Fibroblast of skin of right quadriceps (primary cell): ENCODE results near the gene TENT4A.
"Not testable (repeated sequence)": the region's sequence is repeated elsewhere in the genome, so short reads cannot be mapped to it uniquely, and the experiment has no call there.

ENCODE experiments used
- DNase-seq: peaks from one replicate; pipeline ENCODE4 v3.0.0-alpha.2; 2013

The TENT4A gene

DNA sequence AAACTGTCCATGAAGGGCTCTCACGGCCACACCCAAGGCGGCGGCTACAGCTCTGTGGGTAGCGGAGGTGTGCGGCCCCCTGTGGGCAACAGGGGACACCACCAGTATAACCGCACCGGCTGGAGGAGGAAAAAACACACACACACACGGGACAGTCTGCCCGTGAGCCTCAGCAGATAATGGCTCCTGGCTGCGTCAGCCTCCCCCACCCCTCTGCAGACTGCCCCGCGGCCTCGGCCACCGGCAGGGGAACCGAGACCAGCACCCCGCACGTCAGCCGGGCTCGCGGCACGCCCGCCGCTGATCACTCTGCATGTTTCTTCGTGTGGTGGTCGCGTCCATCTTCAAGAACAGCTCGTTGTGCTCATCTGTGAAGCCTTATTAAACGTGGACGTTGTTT is 41.5 kb downstream of the TENT4A start:
- DNase-seq, result no peak

DNA sequence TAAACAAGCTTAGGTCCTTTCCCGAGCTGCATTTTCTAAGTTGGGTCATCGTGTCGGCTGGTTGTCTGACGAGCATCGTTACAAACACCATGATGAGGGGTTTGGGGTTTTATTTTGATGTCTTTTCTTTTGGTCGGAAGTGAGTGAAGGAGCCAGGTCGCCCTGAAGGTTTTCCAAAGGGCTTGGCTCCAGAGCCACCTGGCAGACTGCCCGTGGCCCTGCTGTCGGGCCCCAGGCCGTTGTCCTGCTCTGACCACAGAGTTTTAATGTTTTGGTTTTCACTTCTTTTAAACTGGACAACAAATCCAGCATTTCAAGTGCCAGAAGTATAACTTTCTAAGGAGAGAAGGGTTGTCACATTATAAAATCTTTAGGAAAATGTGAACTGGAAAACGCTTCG is 42.3 kb downstream of the TENT4A start:
- DNase-seq, result no peak

DNA sequence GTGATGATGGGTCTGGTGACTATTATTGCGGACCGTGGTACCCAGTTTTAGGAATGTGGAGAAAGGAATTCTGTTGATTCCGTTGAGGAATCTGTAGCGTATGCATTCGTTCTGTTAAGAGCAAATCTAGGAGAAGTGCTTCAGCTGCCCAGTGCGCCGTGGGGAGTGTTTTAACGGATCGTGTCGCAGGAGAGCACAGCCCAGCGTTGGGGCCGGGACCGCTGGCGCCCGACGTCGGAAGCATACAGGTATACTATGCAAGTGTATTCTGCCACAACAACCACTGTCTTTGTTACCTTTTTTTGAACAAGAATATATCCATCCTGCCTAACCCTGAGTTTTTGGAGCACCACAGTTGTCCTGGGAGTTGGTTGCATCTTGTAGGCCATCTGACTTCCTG is 42.7 kb downstream of the TENT4A start:
- no peak for DNase-seq

DNA sequence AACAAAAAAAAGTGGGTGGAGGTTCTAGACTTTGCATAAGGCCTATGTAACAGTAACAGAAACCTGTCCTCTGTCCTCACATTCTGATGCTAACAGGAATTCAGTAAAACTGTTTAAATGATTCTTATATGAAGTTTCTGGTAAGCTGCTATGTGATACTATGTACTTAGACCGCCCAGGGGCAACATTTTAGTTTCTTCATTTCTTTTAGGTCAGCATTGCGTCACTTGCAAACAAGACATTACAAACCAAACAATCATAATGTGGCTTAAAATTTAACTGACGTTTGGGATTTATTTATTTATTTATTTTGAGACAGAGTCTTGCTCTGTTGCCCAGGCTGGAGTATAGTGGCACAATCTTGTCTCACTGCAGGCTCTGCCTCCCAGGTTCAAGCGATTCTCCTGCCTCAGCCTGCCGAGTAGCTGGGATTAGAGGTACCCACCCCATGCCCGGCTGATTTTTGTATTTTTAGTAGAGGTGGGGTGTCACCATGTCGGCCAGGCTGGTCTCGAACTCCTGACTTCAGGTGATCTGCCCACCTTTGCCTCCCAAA is 44.3 kb downstream of the TENT4A start:
- DNase-seq, result no peak

DNA sequence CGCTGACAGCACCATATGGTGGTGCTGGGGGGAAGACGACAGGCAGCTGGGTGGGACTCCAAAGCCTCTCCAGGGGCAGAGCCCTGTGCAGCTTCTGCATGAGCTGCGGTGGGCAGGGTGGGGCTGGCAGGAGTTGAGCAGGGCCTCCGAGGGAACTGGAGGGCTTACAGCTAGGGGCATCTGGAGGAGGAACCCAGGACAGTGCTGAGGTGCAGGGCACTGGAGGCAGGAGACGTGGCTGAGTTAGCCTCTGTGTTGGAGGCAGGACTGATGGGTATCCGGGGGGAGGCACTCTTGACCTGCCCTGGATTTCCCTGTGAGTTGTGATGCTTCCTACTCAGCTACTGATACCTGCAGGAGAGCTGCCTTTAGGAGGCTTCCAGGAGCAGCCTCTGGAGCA is 45.0 kb downstream of the TENT4A start:
- no peak for DNase-seq

DNA sequence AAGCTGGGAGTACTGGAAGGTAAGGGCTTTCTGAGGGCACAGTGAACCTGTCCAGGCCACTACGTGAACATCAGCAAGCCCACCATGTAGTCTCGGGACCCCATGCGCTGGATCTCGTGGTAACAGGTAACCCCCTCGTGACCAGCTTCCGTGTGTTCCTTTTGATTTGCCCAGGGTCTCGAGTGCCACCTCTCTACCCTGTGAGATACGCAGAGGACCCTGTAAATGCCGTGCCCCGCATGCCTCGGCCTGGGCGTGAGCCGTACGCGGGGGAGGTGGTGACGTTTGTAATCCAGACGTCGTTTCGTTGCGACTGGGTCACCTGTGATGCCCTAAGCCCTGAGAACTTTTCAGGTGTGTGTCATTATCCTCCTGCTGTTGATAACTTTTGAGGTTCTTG is 45.5 kb downstream of the TENT4A start:
- DNase-seq, result no peak

DNA sequence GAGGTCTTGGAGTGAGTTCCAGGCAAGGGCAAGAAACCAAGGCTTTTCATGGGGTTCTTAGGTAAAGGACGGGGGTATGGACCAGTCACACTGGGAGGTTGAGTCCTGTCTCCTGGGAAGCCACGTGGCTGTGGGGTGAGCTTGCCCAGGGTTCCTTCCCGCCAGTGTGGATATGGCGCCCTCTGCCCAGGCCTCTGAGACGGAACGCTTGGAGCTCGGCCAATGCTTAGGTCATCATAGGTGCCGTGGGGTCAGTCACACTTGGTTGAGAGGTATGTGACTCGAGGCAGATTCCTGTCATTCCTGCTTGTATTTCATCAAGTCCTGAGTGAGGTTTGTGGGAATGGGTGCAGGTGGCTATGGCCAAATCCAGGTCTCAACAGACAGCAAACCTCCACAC is 46.2 kb downstream of the TENT4A start:
- peak; percentile 16 for DNase-seq

DNA sequence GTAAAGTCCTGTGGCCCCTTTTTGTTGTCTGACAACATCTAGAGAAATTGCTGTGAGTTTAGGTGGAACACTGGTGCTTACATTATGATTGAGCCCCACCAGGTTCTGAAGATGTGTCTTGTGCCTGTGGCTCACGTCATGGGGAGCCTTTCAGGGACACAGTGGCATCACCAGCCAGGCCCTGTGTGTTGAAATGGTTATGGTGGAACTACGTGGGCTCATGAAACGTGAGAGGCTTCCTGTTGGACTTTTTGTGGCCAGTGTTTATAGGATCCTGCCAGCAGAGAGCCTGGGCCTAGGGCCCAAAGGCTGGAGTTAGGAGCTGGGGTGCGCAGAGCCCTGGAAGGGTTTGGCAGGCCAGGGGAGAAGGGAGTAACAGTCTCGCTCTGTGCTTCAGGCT is 46.8 kb downstream of the TENT4A start:
- no peak for DNase-seq

DNA sequence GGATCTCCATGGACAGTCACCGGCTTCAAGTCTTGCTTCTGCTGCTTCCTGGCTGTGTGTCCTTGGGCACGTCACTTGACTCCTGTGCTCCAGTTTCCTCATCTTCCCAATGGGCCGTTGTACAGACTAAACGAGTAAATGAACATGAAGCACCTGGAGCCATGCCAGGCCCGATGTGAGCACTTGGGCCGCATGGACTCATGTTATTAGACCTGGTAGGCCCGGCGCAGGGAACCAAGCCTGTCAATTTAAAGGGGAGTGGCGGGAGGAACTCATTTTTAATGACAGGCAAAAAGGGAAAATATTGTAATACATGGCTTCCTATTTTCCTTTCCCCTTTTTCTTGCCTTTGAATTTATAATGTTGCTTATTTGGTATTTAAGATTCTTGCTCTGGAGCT is 47.5 kb downstream of the TENT4A start:
- DNase-seq, result no peak

DNA sequence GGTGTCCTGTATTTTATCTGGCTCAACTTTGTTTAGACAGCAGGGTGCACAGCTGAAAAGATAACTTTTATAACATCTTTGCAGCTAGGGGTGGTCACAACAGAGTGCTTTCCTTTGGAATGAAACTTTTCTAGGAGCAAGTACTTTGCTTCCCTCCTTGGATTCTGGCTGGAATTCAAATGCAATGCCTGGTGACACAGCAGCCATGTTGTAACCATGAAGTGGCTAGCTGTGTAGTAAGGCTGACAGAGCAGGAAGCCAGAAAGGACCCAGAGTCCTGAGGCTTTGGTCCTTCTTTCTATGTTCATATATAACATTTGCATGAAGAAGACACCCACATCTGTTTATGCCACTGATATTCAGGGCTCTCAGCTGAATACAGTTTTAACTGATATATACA is 48.1 kb downstream of the TENT4A start:
- no peak for DNase-seq

DNA sequence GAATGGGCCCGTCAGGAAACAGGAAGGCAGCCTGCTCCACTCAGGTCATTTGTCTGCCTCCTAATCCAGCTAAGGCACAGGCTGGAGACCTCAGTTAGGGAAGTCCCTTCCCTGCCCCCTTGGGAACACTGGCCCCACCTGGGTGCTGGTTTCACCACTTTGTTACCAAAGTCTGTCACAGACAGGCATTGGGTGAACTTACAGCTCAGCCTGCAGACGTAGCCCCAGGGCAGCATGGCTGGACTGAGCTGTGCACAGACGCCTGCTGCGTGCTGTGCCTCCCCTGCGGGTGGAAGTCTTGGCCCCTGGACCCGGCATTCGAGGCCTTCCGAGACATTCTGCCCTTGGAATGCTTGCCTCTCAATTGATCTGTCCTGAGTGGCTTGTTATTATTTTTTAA is 48.9 kb downstream of the TENT4A start:
- DNase-seq, result no peak

DNA sequence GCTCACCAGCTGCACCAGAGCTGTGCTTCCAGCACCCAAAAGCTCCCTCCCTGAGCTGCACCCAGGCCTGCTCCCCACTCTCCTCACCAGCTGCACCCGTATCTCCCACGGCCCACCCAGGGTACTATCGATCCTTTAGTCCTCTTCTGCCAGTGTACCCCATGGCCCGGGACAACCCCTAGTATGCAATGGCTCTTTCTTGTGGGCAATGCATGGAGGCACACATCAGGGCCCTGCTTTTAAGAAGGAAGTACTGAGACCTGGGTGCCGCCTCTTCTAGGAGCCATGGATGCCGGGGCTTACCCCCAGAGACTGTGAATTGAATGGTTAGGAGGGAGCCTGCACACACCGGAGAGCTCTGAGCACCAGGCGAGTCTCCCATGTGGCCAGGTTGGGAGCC is 49.5 kb downstream of the TENT4A start:
- no peak for DNase-seq

DNA sequence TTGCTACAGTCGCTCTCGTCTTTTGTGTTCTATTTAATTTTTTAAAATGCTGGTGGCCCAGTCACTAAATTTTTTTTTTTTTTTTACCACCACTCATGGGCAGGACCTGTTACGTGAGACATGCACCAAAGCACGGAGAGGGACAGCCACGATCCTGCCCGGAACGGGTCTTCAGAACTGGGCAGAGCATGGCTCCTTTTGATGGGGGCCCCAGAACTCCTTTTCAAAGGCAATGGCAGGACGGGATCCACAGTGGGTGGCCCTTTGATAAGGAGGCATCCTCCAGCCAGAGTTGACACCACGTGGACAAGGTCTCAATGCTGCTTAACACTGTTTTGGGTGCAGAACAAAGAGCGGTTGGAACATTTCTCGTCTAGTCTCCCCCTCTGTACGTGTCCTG is 50.0 kb downstream of the TENT4A start:
- no peak for DNase-seq

DNA sequence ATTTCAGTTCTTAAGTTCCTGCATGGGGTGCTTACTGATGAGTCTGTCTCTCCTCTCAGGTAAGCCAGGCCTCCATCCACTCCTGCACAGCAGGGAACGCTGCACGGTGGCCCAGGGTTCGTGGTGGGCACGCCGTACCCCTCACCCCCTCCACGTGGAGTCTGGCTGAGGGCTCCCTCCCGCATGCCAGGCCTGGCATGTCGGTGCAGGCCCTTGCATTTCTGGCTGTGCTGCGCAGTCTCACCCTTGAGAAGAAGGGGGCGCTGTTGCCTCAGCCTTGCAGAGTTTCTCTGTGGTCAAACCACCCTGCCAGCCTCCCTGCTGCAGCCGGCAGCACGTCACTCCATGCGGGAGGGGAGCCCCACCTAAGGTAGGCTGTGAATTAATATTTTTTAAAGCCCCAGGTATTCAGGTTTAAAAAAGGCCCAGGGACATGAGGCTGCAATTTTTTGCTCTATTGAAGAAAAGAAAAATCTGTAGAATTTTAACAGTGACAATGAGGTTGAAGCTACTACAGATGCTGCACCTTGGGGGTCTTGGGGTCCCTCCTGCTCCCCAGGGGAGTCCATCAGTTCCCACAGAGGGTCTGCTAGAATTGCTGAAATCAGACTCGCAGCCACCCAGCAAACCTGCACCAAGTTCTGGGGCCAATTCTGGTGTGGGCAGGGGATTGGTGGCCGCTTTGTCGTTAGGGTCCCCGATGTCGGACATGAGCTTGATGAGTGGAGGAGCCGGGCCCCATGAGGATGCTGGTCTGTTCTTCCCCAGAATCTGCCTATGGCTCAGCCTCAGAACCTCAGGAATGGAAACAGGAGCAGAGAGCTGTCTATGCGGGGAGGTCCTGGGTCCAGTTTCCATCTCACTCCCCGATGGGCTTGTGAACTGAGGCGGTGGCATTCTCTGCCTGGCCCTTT is 52.6 kb downstream of the TENT4A start:
- peak; percentile 57 for DNase-seq

DNA sequence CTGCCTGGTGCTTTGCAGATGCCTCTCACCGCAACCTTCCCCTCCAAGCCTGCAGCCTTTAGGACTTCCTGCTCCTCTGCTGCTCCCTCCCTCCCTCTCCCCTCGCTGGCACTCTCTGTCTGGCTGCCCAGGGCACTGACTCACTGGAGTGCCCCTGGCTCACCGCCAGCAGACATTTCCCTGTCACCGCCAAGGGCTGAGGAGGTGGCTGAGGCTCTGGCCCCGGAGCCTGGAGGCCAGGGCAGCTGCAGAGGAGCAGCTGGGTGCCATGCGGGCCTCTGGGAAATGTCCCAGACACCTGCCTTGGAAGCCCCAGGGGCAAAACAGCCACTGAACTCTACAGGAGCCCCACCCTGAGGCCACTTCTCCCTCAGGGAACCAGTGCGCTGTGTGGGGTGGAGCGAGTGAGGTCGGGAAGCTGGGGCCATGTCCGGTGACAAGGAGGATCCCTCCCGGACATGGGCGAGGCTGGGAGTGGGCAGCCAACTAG is 53.4 kb downstream of the TENT4A start:
- peak; percentile 61 for DNase-seq

DNA sequence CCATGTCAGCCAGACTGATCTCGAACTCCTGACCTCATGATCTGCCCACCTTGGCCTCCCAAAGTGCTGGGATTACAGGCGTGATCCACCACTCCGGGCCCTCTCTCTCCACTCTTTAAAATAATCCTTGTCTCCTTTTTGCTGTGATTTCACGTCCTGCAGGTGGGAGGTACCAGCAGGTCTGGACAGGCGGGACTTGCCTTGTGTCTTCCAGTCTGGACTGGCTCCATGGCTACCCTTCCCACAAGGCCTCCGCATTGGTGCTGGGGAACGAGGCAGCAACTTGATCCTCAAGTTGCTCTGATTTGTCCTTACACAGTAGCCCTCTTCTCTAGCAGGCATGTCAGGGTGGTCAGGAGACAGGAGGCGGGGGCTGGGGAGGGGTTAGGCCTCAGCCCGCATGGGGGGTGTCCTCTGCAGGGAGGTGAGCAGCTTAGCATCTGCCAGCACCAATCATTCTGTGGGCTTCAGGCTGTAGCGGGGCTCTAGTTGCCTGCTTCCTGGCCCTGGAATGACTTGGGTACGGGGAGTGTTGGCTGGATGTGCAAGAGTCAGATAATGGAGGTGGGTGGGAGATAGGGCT is 54.3 kb downstream of the TENT4A start:
- no peak for DNase-seq

DNA sequence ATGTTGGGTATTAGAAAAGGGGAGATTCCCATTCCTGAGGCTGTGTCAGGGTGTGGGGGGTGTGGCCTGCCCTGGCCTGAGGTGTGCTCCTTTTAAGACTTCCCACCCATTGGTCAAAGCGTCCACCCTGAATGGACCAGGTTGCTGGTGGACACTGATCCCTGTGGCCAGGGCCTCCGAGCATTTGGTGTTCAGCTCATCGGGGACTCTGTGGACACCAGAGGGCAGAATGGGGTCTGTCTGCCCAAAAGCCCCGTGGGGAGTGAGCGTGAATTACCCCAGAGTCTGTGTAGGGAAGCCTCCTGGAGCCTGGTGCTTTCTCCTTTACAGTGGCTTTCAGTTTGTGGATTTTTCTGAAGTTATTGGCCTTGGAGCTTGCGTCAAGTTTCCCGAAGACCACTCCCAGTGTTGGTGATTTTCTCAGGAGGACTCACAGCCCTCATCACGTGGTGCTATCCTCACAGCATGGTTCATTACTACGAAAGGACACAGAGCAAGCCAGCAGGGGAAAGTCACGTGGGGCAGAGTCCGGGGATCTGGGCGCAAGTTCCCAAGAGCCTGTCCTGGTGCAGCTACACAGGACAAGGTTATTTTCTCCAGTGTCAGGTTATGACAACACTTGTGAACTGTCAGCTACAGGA is 55.5 kb downstream of the TENT4A start:
- no peak for DNase-seq

DNA sequence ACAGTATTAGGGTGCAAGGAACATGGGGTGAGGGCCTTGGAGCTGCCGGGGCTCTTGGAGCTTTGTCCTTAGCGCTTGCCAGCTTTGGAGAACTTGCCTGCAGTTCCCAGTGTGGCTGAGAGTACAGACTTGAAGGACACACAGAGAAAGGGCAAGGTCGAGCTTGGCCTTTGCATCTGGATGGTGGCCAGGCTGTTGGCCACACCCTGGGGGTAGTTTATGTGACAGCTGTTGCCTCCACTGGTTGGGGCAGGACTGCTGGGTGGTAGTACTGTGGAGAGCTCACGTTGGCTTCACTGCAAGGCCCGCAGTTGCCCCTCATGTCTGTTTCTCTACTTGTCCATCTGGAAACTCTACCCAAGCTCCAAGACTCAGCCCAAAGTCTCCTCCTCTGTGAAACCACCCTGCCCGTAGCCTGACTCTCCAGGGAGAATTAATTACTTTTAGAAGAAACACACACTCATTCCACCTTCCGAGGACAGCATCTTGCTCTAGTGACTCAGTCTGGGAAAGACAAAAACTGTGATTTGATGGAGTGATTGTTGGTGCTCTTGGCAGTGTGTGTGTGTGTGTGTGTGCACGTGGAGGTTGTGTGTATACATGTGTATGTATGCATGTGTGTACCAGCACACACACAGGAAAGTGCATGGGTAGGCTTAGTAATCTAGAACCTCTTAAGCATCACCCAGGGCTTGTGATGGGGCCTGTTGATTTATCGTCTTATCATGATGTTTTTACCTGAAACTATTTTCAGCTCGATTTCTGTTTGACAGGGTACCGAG is 57.8 kb downstream of the TENT4A start:
- no peak for DNase-seq

DNA sequence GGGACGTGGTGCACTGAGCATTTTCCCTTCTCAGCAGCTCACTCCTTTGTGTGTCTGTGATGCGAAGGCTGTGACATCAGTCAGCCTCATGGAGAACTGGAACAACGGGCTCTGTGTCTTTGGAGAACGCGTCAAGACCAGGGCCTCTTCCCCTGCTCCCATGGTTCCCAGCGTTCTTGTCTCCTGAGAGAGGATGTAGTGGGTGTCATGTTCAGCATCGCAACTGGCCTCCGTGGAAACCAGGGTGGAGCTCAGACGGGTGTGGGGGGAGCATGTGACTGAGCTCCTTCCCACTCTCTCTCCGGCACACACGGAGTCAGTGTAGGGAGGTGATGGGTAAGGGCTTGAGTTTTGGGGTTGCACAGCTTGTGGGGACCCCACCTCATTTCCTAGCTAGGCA is 59.7 kb downstream of the TENT4A start:
- DNase-seq, result no peak

DNA sequence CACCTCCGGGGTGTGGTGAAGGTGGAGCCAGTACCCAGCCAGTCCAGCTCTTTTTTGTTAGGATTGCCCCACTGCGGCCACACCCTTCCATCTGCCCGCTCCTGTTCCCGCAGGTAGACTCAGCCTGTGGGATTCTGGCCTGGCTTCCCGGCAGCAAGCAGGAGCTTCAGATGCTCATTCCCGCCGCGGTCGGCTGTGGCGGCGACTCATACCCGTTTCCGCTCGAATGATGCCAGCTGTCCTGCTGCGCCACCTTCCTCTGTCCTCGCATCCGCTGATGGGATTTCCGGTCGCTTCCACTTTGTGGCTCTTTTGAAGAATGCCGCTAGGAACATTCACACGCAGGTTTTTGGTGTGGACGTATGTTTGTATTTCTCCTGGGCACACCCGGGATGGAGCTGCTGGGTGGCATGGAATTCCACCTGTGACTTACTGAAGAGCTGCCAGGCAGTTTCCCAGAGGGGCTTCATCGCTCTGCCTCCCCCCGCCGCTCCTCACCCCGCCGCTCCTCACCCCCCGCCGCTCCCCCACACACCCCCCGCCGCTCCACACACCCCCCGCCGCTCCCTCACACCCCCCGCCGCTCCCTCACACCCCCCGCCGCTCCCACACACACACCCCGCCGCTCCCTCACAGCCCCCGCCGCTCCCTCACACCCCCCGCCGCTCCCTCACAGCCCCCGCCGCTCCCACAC is 60.3 kb downstream of the TENT4A start:
- DNase-seq, result no peak

DNA sequence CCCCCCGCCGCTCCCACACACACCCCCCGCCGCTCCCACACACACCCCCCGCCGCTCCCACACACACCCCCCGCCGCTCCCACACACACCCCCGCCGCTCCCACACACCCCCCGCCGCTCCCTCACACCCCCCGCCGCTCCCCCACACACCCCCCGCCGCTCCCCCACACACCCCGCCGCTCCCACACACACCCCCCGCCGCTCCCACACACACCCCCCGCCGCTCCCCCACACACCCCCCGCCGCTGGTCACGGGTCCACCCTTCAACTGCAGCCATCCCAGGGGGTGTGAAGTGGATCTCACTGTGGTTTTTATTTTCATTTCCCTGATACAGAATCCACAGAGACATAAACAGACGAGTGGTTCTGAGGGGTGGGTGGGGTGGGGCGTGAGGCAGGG is 61.0 kb downstream of the TENT4A start:
- not testable (repeated sequence) for DNase-seq

DNA sequence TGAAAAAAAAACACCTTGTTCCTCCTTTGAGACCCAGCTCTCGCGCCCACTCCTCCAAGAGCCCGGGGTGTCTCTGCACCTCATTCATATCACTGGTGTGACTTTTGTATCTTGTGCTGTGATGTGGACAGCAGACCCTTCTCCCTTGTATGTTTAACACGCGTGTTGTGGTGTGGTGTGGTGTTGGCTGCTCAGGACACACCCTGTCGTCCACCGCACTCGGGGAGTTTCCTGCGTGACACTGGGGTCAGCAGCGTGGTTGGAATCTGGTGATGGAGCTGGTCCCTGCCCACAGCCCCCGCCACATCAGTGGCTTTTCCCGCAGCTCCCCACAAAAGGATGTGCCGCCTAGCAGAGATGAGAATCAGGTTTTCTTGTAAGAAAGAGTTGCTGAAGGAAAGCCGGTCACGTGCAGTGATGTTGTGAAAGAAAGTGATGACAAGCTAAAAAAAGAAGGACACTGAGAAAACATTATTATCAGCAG is 61.5 kb downstream of the TENT4A start:
- no peak for DNase-seq
